GM23248 (cell line): ENCODE measurements around the gene TRPM1. TPM values are rescaled to one million over a fixed set of nuclear protein-coding genes. Genes with fewer than 3 reads are reported as not detected.

ENCODE experiments used
- DNase-seq: peaks from one replicate; pipeline ENCODE4 v3.0.0-alpha.2; 2015
- H2AFZ ChIP-seq: fragments of 200-600 bp; sonication (generic); 2 replicates; pipeline ENCODE4 v1.6.1; 2016; ENCODE audit warnings: antibody characterized with exemption
- H3F3A ChIP-seq: fragments of 200-600 bp; sonication (generic); 2 replicates; pipeline ENCODE4 v1.6.1; 2016; ENCODE audit warnings: mild to moderate bottlenecking, antibody characterized with exemption, mixed run types; ENCODE audit not compliant: insufficient read depth
- H3K27ac ChIP-seq: fragments of 200-600 bp; sonication (generic); 2 replicates; pipeline ENCODE4 v1.5.1; 2016; ENCODE audit warnings: mild to moderate bottlenecking
- H3K27me3 ChIP-seq: fragments of 200-600 bp; sonication (generic); replicated peaks from 2 replicates; pipeline ENCODE4 v1.6.1; 2016; ENCODE audit warnings: mild to moderate bottlenecking; ENCODE audit not compliant: insufficient read depth
- H3K36me3 ChIP-seq: fragments of 200-600 bp; sonication (generic); 2 replicates; pipeline ENCODE4 v1.6.1; 2016; ENCODE audit warnings: low read depth, mild to moderate bottlenecking
- H3K4me1 ChIP-seq: fragments of 200-600 bp; sonication (generic); 2 replicates; pipeline ENCODE4 v1.6.1; 2016; ENCODE audit warnings: mild to moderate bottlenecking; ENCODE audit not compliant: insufficient read depth
- H3K4me2 ChIP-seq: fragments of 200-600 bp; sonication (generic); one replicate; pipeline ENCODE4 v1.6.1; 2016; ENCODE audit warnings: mild to moderate bottlenecking; ENCODE audit not compliant: unreplicated experiment
- H3K4me3 ChIP-seq: fragments of 200-600 bp; sonication (generic); 2 replicates; pipeline ENCODE4 v1.5.1; 2016; ENCODE audit warnings: mild to moderate bottlenecking
- H3K79me2 ChIP-seq: fragments of 200-600 bp; sonication (generic); 2 replicates; pipeline ENCODE4 v1.6.1; 2016; ENCODE audit warnings: mild to moderate bottlenecking; ENCODE audit not compliant: insufficient read depth
- H3K9ac ChIP-seq: fragments of 200-600 bp; sonication (generic); 2 replicates; pipeline ENCODE4 v1.6.1; 2016; ENCODE audit warnings: mild to moderate bottlenecking
- H3K9me2 ChIP-seq: fragments of 200-600 bp; sonication (generic); 2 replicates; pipeline ENCODE4 v1.6.1; 2016; ENCODE audit warnings: mixed run types, mild to moderate bottlenecking, moderate library complexity; ENCODE audit not compliant: insufficient read depth
- H3K9me3 ChIP-seq: fragments of 200-600 bp; sonication (generic); one replicate; pipeline ENCODE4 v1.6.1; 2017; ENCODE audit warnings: low read depth
- H4K20me1 ChIP-seq: fragments of 200-600 bp; sonication (generic); 2 replicates; pipeline ENCODE4 v1.6.0; 2016; ENCODE audit not compliant: insufficient read depth
- EZH2 ChIP-seq: fragments of 200-600 bp; sonication (generic); IDR thresholded peaks from 2 replicates; pipeline ENCODE4 v1.6.1; 2018; ENCODE audit warnings: antibody characterized with exemption, mild to moderate bottlenecking; ENCODE audit not compliant: insufficient read depth, poor library complexity, severe bottlenecking
- EZH2phosphoT487 ChIP-seq: fragments of 200-600 bp; sonication (generic); IDR thresholded peaks from 2 replicates; pipeline ENCODE4 v1.6.1; 2018; ENCODE audit warnings: antibody characterized with exemption, moderate library complexity, mild to moderate bottlenecking, low read depth; ENCODE audit not compliant: insufficient read depth
- WGBS, 2 experiments: methylation state at CpG; one replicate each; pipeline ENCODE4 v1.1.6; 2015 to 2017; ENCODE audit warnings: low lambda C conversion rate in 2 of 2, low coverage in 1 of 2; ENCODE audit errors: missing lambda C conversion rate in 2 of 2; 5-methylcytosine and 5-hydroxymethylcytosine counted together
- in situ Hi-C: fragments of 300-500 bp; cut with MboI; formaldehyde crosslinking; loops from 2 replicates; pipeline ENCODE4 v1.15.0; 2020
- polyA plus RNA-seq: library from polyadenylated mRNA; unstranded; fragments of >200 nt; fragmentation: Nextera tagmentation; extraction: Ambion mirVana; gene quantifications from 2 replicates; pipeline ENCODE4 v1.2.1, GENCODE V29; 2016
- total RNA-seq: library from RNA; depleted of rRNA; stranded (reverse); fragments of >200 nt; shearing (Covaris generic); gene quantifications from 2 replicates; pipeline ENCODE4 v1.2.3, GENCODE V29; 2014

Gene TRPM1
- total and polyA plus RNA-seq, 2 experiments from 2014 or later, result not detected

- DNase-seq, result no peak
- H3K9me2 ChIP-seq, result no peaks in the 10 kb centered on the region
- no peak overlapping the region for H2AFZ ChIP-seq
- H3K27me3 ChIP-seq, result no peaks in the 10 kb centered on the region; the same call in 1 of the 2 replicates
- no peaks in the 10 kb centered on the region for H3K9me3 ChIP-seq
- no peaks in the 10 kb centered on the region for H3F3A ChIP-seq
- TF ChIP-seq EZH2phosphoT487 (no peak), EZH2 (no peak)
- no peak overlapping the region for H3K4me3 ChIP-seq
- H3K9ac ChIP-seq, result no peak overlapping the region
- no peak overlapping the region for H3K4me2 ChIP-seq
- H3K27ac ChIP-seq, result no peak overlapping the region
- WGBS, 2 experiments, result 81 to 82% methylated on average over 8 of the region's 8 CpGs
- no peaks in the 10 kb centered on the region for H3K36me3 ChIP-seq
- in situ Hi-C loops, result no loop called here
- no peaks in the 10 kb centered on the region for H3K79me2 ChIP-seq
- no peaks in the 10 kb centered on the region for H4K20me1 ChIP-seq
- no peaks in the 10 kb centered on the region for H3K4me1 ChIP-seq
These were observed 60.9 kb downstream of the TRPM1 start for GRCh38 chr15:31040611-31041010.

- Histone ChIP-seq H3K4me2 (no peak overlapping the region), H3K9me3 (no peaks in the 10 kb centered on the region), H3K79me2 (no peaks in the 10 kb centered on the region), H3F3A (no peaks in the 10 kb centered on the region), H3K27me3 (no peaks in the 10 kb centered on the region), H2AFZ (no peak overlapping the region), H3K9ac (no peak overlapping the region), H3K4me3 (no peak overlapping the region), H3K4me1 (no peaks in the 10 kb centered on the region), H3K36me3 (no peaks in the 10 kb centered on the region), H4K20me1 (no peaks in the 10 kb centered on the region), H3K9me2 (no peaks in the 10 kb centered on the region), H3K27ac (no peak overlapping the region)
- TF ChIP-seq EZH2phosphoT487 (no peak), EZH2 (no peak)
- in situ Hi-C loops, result no loop called here
- DNase-seq, result no peak
- WGBS, 2 experiments, result 78% methylated on average over 16 of the region's 16 CpGs
These were observed 61.6 kb downstream of the TRPM1 start for GRCh38 chr15:31039961-31040360.

GRCh38 chr15:31037731-31038477 is 63.6 kb downstream of the TRPM1 start:
- Histone ChIP-seq H3K27ac (no peak overlapping the region), H3K9me3 (no peaks in the 10 kb centered on the region), H3K79me2 (no peaks in the 10 kb centered on the region), H3K36me3 (no peaks in the 10 kb centered on the region), H3K4me2 (no peak overlapping the region), H3K9me2 (no peaks in the 10 kb centered on the region), H3K4me1 (peaks cover 11% of the 10 kb centered on the region), H4K20me1 (no peaks in the 10 kb centered on the region), H3K4me3 (no peak overlapping the region), H2AFZ (no peak overlapping the region), H3F3A (peaks cover 13% of the 10 kb centered on the region; the same call in 1 of the 2 replicates), H3K27me3 (no peaks in the 10 kb centered on the region), H3K9ac (no peak overlapping the region)
- TF ChIP-seq EZH2 (no peak), EZH2phosphoT487 (no peak)
- no peak for DNase-seq
- in situ Hi-C loops, result no loop called here
- WGBS, 2 experiments, result 80 to 81% methylated on average over 10 of the region's 10 CpGs

GRCh38 chr15:31036783-31037182 is 64.7 kb downstream of the TRPM1 start:
- TF ChIP-seq EZH2 (no peak), EZH2phosphoT487 (no peak)
- Histone ChIP-seq H4K20me1 (no peaks in the 10 kb centered on the region), H3K27me3 (no peaks in the 10 kb centered on the region), H3K4me2 (no peak overlapping the region), H2AFZ (no peak overlapping the region), H3K4me1 (peaks cover 22% of the 10 kb centered on the region), H3K36me3 (no peaks in the 10 kb centered on the region), H3K27ac (no peak overlapping the region), H3K79me2 (no peaks in the 10 kb centered on the region), H3K4me3 (no peak overlapping the region), H3K9ac (no peak overlapping the region), H3K9me3 (no peaks in the 10 kb centered on the region), H3K9me2 (no peaks in the 10 kb centered on the region), H3F3A (peaks cover 19% of the 10 kb centered on the region; the same call in 1 of the 2 replicates)
- in situ Hi-C loops, result no loop called here
- WGBS, 2 experiments, result 82 to 85% methylated on average over 9 of the region's 9 CpGs
- no peak for DNase-seq
